GM18502 (cell line): Measurements from ENCODE around the gene RGS14.
"Not testable (repeated sequence)": the region's sequence is repeated elsewhere in the genome, so short reads cannot be mapped to it uniquely, and the experiment has no call there.

Experiments
- ATAC-seq: cut with Tn5 transposase; IDR thresholded peaks from one replicate; pipeline ENCODE4 v1.9.1; 2021; ENCODE audit warnings: mild to moderate bottlenecking; ENCODE audit not compliant: unreplicated experiment, poor library complexity

The RGS14 gene

DNA sequence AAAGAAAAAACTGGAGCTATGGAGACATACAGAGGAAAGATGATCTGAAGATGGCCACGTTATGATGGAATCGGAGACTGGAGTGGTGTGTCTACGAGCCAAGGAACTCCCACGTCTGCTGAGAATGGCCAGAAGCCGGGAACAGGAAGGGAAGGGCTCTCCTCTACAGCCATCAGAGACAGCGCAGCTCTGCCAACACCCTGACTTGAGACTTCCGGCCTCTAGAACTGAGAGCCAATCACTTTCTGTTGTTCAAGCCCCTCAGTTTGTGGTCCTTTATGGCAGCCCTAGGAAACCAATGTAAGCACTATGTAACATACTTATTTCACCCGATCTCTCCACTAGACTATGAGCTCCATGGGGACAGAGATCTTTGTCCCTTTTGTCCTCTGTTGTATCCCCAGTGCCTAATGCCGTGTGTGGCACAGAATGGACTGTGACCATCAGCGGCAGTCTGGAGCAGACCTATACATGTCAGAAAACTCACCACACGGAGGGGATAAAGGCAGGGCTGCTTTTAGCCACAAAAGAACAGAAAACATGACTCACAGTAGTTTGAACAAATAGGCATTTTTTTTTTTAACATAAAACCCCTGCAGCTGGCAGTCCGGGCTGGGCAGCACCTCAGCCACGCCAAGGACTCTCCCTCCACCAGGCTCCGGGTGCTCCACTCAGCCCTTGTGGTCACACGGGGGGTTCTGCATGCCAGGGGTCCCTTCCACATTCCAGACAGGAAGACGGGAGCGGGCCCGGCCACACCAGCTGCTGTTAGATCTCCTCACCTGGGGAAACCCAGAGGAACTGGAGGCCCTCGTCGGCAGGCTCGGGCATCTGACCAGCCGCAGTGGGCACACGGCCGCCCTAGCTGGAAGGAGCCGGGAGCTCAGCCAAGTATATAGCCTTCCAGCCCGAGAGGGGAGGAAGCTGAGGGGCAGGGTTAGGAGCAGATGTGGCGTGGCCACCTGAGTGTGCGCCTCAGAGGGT, 29.9 kb upstream of the RGS14 start:
- ATAC-seq: no peak

DNA sequence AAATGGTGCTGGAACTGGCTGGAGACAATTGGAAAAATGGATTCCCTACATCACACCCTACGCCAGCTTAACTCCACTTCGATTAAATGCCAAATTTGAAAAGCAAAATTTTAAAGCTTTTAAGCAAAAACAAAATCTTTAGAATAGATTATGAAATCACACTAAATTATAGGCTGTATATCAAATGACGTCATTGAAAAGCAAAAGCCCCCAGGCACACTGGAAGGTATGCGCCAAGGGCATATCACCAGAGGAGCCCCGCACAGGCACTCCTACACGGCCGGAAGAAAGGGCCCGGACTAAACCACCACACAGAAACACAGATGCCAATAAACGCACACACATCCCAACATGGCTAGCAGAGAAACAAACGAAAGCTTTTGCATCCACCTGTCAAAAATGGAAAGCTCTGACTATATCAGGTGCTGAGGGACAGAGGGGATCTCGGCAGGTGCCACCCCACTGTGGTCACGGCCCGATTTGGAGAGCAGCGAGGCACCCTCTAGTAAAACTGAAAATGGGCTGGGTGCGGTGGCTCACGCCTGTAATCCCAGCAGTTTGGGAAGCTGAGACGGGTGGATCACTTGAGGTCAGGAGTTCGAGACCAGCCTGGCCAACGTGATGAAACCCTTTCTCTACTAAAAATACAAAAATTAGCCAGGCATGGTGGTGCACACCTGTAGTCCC, 29.0 kb upstream of the RGS14 start:
- ATAC-seq: no peak

GRCh38 chr5:177329883-177330282, 27.8 kb upstream of the RGS14 start:
- ATAC-seq: no peak

DNA sequence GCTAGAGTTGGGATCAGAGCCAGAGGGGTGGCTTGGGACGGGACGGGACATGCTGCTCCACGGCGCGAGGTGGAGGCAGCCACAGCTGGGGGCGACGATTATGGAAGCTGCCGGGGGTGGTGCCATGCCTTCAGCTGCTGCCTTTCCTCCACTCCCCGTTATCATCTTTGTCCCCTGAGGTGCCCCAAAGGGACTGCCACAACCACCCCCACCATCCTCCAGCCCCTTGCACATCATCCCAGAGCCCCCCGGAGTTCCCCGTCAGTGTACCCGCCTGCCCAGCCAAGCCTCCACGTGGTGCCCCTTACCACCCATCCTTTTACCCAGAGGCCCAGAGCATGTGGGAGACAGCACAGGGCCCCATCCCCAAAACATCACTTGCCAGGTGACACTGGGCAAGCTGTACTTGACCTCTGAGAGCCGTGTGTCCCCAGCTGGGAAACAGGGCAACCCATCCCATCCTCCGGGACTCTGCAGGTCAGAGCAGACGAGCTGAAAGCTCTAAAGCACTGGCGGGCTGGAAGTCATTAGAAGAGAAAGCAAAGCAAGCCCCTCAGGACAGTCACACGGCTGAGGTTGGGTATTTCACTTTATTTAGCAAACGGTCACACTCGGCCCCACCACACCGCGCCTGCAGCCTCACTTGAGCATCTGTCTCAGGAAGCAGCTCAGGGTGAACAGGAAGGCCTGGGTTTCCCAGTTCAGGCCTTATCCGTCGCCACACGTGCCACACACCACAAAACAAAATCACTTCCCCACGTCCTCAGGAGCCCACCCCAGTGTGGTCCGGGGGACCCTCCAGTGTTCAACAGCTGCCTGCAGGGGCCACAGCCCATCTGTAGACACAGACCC, 26.5 kb upstream of the RGS14 start:
- no peak for ATAC-seq

DNA sequence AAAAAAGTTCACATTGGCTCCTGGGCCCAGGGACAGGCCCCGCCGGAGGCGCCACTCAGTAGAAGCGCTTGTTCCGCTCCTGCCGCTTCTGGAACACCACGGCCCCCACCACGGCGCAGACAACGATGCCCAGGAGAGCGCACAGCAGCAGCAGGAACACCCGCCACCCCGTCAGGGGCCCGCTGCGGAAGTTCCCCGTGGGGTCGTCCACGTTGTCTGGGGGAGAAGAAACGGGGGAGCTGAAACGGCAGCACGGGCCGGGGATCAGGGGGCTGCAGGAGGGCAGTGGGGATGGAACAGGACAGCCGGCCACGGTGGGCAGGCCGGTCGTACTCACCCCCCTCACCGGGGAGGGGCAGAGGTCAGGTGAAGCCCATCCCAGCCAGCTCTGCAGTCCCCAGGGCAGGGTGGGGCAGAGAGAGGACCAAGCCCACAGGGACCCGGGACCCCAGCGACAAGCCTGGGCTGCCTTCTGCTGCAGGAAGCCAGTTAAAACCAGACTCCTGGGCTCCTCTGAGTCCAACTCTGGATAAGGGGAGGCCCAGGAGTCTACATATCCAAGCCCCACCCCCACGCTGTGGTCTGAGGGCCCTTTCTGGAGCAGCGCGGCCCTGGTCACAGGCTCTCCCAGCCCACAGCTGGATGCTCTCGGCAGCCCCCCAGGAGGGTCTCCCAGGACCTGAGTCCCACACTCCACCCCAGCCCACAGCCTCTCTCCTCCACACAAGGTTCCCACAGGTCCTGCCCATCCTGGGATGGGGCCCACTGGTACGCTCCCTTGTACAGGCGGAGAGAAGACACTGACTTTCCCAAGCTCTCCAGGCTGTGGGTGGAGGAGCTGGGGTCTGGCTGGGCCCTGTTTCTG, 25.5 kb upstream of the RGS14 start:
- no peak for ATAC-seq

DNA sequence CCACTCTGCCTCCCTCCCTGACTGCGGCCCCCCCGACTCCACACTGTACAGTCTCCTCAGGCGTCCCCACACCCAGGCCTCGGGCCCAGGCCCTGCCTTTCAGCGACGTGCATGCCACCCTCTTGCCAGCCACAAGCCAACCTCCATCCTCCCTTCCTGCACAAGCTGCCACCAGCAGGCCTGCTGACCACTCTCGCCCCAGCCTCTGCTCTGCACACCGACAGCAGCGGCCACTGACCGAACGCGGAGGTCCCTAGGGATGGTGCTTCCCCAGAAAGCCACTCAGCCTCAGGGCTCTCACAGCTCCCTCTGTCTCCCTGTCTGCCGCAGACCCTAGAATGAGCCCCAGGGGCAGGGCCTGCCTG, 24.8 kb upstream of the RGS14 start:
- no peak for ATAC-seq

GRCh38 chr5:177333420-177334154, 24.1 kb upstream of the RGS14 start:
- ATAC-seq: no peak

- no peak for ATAC-seq
Measured at GRCh38 chr5:177334155-177334551, 23.6 kb upstream of the RGS14 start.

GRCh38 chr5:177334781-177335700, 22.7 kb upstream of the RGS14 start:
- no peak for ATAC-seq

GRCh38 chr5:177335701-177336065, 22.0 kb upstream of the RGS14 start:
- no peak for ATAC-seq

DNA sequence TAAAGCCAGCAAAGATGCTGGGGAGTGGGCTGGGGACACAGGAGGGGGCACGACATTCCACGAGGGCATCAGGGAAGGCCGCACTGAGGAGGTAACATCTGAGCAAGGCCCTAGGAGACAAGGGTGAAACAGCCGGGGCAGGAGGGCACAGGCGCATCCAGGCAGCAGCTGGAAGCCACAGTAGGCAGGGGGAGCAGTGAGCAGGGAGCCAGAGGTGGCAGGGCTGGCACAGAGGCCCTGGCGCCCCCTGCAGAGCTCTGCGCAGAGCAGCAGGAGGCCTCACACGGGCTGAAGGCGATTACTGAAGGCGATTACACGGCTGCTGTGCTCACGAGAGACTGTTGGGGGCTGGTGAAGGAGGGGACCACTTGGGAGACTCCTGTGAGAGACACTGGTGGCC, 21.6 kb upstream of the RGS14 start:
- no peak for ATAC-seq

DNA sequence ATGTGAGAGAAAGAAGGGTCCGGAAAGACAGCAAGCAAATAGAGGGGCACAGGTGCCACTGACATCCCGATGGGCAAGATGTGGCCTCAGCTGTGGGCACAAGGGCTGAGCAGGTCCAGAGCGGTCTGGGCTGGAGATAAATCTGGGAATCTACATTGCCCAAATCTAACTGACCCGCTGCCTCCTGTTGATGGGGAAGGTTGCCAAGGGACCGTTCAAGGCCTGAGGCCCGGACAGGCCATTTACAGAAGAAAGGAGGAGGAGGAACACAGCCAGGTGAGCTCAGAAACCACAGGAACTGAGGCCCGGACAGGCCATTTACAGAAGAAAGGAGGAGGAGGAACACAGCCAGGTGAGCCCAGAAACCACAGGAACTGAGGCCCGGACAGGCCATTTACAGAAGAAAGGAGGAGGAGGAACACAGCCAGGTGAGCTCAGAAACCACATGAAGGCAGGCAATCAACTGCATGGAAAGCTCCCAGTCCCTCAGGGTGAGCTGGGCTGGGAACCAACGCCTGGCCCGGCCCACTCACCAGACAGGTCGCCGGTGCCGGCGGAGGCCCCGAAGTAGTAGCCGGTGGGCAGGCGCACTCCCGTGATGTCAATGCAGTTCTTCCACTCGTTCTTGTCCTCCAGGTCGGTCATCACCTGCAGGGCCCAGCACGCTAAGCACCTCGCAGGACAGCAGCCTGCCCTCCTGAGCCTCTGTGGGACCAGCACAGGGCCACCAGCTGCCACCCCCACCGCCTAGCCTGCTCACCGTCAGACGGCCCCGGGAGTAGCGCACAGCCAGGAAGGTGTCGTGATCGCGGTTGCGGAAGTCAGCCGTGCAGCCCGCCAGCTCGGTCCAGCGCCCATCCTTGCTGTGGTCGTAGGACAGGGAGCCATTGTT, 20.9 kb upstream of the RGS14 start:
- no peak for ATAC-seq

DNA sequence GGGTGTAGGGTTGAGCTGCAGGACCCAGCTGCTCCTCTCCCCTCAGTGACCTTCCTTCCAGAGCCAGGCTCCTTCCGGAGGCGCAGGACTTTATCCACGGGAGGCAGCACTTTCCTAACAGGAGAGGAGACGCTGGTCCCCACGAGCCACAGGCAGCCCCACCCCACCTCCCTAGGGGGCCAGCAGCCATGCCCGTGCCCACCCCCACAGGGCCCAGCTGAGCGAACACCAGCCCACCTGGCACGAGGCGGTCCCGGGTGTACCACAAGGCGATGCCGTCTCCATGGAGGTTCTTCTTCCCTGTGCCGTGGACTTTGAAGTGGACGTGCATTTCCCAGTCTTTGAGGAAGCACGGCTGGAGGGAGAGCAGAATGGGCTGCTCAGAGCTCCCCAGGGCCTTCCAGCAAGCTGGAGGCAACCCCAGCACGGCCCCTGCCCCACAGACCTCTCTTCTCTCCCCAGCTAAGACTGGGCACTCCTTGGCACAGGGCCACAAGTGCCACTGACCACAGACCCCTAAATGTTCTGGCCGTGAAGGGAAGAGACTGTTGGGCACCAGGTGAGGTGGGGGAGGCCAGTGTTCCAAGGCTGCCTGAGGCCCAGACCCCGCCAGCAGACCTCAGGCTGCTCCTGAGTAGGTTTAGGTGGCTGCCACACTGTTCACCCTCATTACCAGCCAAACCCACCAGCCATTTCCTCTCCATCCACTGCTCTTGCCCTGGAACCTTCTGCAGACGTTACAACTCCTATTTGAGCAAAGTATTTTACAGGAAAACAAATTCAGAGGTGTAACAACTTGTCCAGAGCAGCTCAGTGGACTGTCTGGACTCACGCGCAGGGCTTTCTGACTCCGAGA, 19.2 kb upstream of the RGS14 start:
- no peak for ATAC-seq

GRCh38 chr5:177339107-177339638, 18.6 kb upstream of the RGS14 start:
- ATAC-seq: no peak

DNA sequence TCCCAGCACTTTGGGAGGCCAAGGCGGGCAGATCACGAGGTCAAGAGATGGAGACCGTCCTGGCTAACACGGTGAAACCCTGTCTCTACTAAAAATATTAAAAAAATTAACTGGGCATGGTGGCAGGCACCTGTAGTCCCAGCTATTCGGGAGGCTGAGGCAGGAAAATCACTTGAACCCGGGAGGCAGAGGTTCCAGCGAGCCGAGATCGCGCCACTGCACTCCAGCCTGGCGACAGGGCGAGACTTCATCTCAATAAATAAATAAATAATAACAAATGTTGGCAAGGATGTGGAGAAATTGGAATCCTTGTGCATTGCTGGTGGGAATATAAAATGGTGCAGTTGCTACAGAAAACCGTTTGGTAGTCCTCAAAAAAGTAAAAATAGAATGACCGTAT, 14.7 kb upstream of the RGS14 start:
- ATAC-seq: not testable (repeated sequence)

DNA sequence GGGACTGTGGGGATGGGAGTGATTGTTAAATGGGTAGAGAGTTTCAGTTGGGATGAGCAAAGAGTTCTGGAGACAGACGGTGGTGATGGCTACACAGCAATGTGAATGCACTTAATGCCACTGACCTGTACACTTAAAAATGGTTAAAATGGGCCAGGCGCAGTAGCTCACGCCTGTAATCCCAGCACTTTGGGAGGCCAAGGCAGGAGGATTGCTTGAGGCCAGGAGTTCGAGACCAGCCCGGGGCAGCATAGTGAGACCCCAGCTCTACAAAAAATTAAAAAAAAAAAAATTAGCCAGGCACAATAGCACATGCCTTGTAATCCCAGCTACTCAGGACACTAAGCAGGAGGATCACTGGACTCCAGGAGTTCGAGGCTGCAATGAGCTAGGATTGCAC, 13.9 kb upstream of the RGS14 start:
- no peak for ATAC-seq
